Loucy (cell line): ENCODE measurements around the gene ARHGEF39.

Experiments used
- CTCF ChIP-seq: fragments of 200-600 bp; sonication (generic); conservative IDR thresholded peaks from 2 replicates; pipeline ENCODE4 v1.5.1; 2014; ENCODE audit warnings: mild to moderate bottlenecking, antibody characterized with exemption, low read length
- EZH2phosphoT487 ChIP-seq: fragments of 200-600 bp; IDR thresholded peaks from 2 replicates; pipeline ENCODE4 v1.6.1; 2018; ENCODE audit warnings: antibody characterized with exemption, mild to moderate bottlenecking, moderate library complexity, borderline replicate concordance

GRCh38 chr9:35616681-35617459 is 48.1 kb downstream of the ARHGEF39 start:
- TF ChIP-seq CTCF (no peak), EZH2phosphoT487 (no peak)
